OCI-LY3 (cell line): ENCODE data around the gene PDE6H.

Experiments used
- CTCF ChIP-seq: fragments of 200-600, 300-600 bp; sonication (generic); IDR thresholded peaks from 2 replicates; pipeline ENCODE4 v1.5.1; 2014; ENCODE audit warnings: antibody characterized with exemption, low read length, low read depth
- EZH2phosphoT487 ChIP-seq: fragments of 200-600 bp; shearing (Covaris generic); IDR thresholded peaks from 2 replicates; pipeline ENCODE4 v1.6.1; 2018; ENCODE audit warnings: antibody characterized with exemption, mixed run types, low read depth

GRCh38 chr12:14992673-14993072 lies 19.8 kb downstream of the PDE6H start:
- no peak for TF ChIP-seq CTCF
- TF ChIP-seq EZH2phosphoT487, result no peak
